Peyer's patch (tissue), 4 donors: ENCODE results near the gene ANO10. TPM values are rescaled to one million over a fixed set of nuclear protein-coding genes. Genes with fewer than 3 reads are reported as not detected.

Experiments
- DNase-seq, 3 donors: peaks; one replicate each; pipeline ENCODE4 v3.0.0-alpha.2; 2017 to 2019
- H3K27ac ChIP-seq, 4 donors: fragments of 200-600 bp; sonication (generic); one replicate each; pipeline ENCODE4 v1.5.1; 2016 to 2019
- H3K27me3 ChIP-seq, 2 donors: fragments of 200-600 bp; sonication (generic); one replicate each; pipeline ENCODE4 v1.5.1; 2019
- H3K36me3 ChIP-seq, 3 donors: fragments of 200-600 bp; sonication (generic); one replicate each; pipeline ENCODE4 v1.5.1; 2016 to 2019
- H3K4me1 ChIP-seq, 4 donors: fragments of 200-600 bp; sonication (generic); one replicate each; pipeline ENCODE4 v1.5.1; 2016 to 2019
- H3K4me3 ChIP-seq, 4 donors: fragments of 200-600 bp; sonication (generic); 1 replicate in 3 of 4; 2 replicates in 1 of 4; pipeline ENCODE4 v1.5.1; 2016 to 2019; ENCODE audit warnings: mild to moderate bottlenecking in 1 of 4
- H3K9me3 ChIP-seq, 4 donors: fragments of 200-600 bp; sonication (generic); one replicate each; pipeline ENCODE4 v1.5.1; 2016 to 2019; ENCODE audit warnings: mild to moderate bottlenecking in 1 of 4
- CTCF ChIP-seq, 6 experiments: fragments of 450-650 bp in 4 of 6; fragments of 200-600 bp in 2 of 6; sonication (generic) in 1 of 6; IDR thresholded peaks; one replicate each; pipeline ENCODE4 v1.5.1; 2017 to 2019; ENCODE audit warnings: antibody characterized with exemption in 6 of 6, mild to moderate bottlenecking in 3 of 6, moderate library complexity in 1 of 6
- POLR2A ChIP-seq, 2 donors: fragments of 450-650 bp; IDR thresholded peaks; one replicate each; pipeline ENCODE4 v1.5.1; 2017; ENCODE audit warnings: antibody characterized with exemption in 2 of 2, mild to moderate bottlenecking in 2 of 2, moderate library complexity in 2 of 2
- total RNA-seq, 4 donors: library from RNA; depleted of rRNA; stranded (reverse); fragments of >200 nt; gene quantifications; one replicate each; pipeline ENCODE4 v1.1.0, GENCODE V29; 2016

Gene ANO10
- total RNA-seq, 4 donors from 2014 or later: 33.8 to 110 (median 70.0) TPM

GRCh38 chr3:43434431-43434830 lies 187.4 kb downstream of the ANO10 start:
- no peaks in the 10 kb centered on the region for H3K4me1 ChIP-seq
- H3K4me3 ChIP-seq: no peak overlapping the region
- no peaks in the 10 kb centered on the region for H3K27me3 ChIP-seq
- H3K27ac ChIP-seq: no peak overlapping the region
- peaks cover 0 to 15% (median 0%) of the 10 kb centered on the region in 3 donors for H3K36me3 ChIP-seq
- no peaks in the 10 kb centered on the region for H3K9me3 ChIP-seq
- TF ChIP-seq CTCF (IDR thresholded peaks at IDR 0.05): no peak
- no peak for TF ChIP-seq POLR2A (IDR thresholded peaks at IDR 0.05)
- DNase-seq: no peak

- no peaks in the 10 kb centered on the region for H3K9me3 ChIP-seq
Measured at GRCh38 chr3:43432462-43432861, 189.3 kb downstream of the ANO10 start.

GRCh38 chr3:43426388-43426787 lies 195.4 kb downstream of the ANO10 start:
- TF ChIP-seq CTCF (IDR thresholded peaks at IDR 0.05) (no peak), POLR2A (IDR thresholded peaks at IDR 0.05) (no peak)
- no peaks in the 10 kb centered on the region for H3K9me3 ChIP-seq
- peak overlapping the region in 1 of 4 donors; percentile 41 for H3K27ac ChIP-seq
- no peak for DNase-seq
- H3K4me1 ChIP-seq: peaks cover 0 to 6% (median 0%) of the 10 kb centered on the region in 4 donors
- H3K36me3 ChIP-seq: peaks cover 0 to 7% (median 0%) of the 10 kb centered on the region in 3 donors
- H3K27me3 ChIP-seq: no peaks in the 10 kb centered on the region
- no peak overlapping the region for H3K4me3 ChIP-seq

More at GRCh38 chr3:43432462-43432861, 189.3 kb downstream of the ANO10 start:
- Histone ChIP-seq H3K4me3 (no peak overlapping the region), H3K36me3 (peaks cover 0 to 15% (median 0%) of the 10 kb centered on the region in 3 donors), H3K27me3 (no peaks in the 10 kb centered on the region), H3K4me1 (no peaks in the 10 kb centered on the region), H3K27ac (no peak overlapping the region)
- no peak for DNase-seq
- no peak for TF ChIP-seq CTCF (IDR thresholded peaks at IDR 0.05)
- no peak for TF ChIP-seq POLR2A (IDR thresholded peaks at IDR 0.05)

- Histone ChIP-seq H3K27ac (peak overlapping the region in 1 of 4 donors; percentile 41), H3K36me3 (peaks cover 0 to 3% (median 0%) of the 10 kb centered on the region in 3 donors), H3K27me3 (no peaks in the 10 kb centered on the region), H3K4me1 (peaks cover 0 to 6% (median 0%) of the 10 kb centered on the region in 4 donors), H3K9me3 (no peaks in the 10 kb centered on the region), H3K4me3 (no peak overlapping the region)
- TF ChIP-seq CTCF (IDR thresholded peaks at IDR 0.05) (no peak), POLR2A (IDR thresholded peaks at IDR 0.05) (no peak)
- no peak for DNase-seq
Measured at GRCh38 chr3:43425829-43426228, 196.0 kb downstream of the ANO10 start.

- DNase-seq: no peak
- H3K27ac ChIP-seq: peak overlapping the region in 1 of 4 donors; percentile 49
- H3K36me3 ChIP-seq: no peaks in the 10 kb centered on the region
- no peaks in the 10 kb centered on the region for H3K27me3 ChIP-seq
- H3K9me3 ChIP-seq: no peaks in the 10 kb centered on the region
- peaks cover 0 to 6% (median 0%) of the 10 kb centered on the region in 4 donors for H3K4me1 ChIP-seq
- H3K4me3 ChIP-seq: no peak overlapping the region
- TF ChIP-seq POLR2A (IDR thresholded peaks at IDR 0.05): no peak
- no peak for TF ChIP-seq CTCF (IDR thresholded peaks at IDR 0.05)
Measured at GRCh38 chr3:43423639-43424038, 198.2 kb downstream of the ANO10 start.

GRCh38 chr3:43423142-43423541 lies 198.7 kb downstream of the ANO10 start:
- H3K4me3 ChIP-seq: no peak overlapping the region
- H3K9me3 ChIP-seq: no peaks in the 10 kb centered on the region
- peaks cover 0 to 6% (median 0%) of the 10 kb centered on the region in 4 donors for H3K4me1 ChIP-seq
- no peaks in the 10 kb centered on the region for H3K27me3 ChIP-seq
- peak overlapping the region in 1 of 4 donors; percentile 49 for H3K27ac ChIP-seq
- TF ChIP-seq POLR2A (IDR thresholded peaks at IDR 0.05): no peak
- no peak for TF ChIP-seq CTCF (IDR thresholded peaks at IDR 0.05)
- no peak for DNase-seq
- no peaks in the 10 kb centered on the region for H3K36me3 ChIP-seq
